GM23338 (cell line): ENCODE results near the gene PBX3. TPM values are rescaled to one million over a fixed set of nuclear protein-coding genes. Genes with fewer than 3 reads are reported as not detected.

Experiments
- ATAC-seq: fragments of 200-7000 bp; cut with Tn5 transposase; 3 replicates; pipeline ENCODE4 v1.9.1; 2020
- DNase-seq: peaks from one replicate; pipeline ENCODE4 v3.0.0-alpha.2; 2015; ENCODE audit warnings: low spot score
- H2AFZ ChIP-seq: fragments of 200-600 bp; sonication (generic); 2 replicates; pipeline ENCODE4 v1.8.0; 2016; ENCODE audit warnings: antibody characterized with exemption, mild to moderate bottlenecking, moderate library complexity
- H3F3A ChIP-seq: fragments of 200-600 bp; sonication (generic); replicated peaks from 2 replicates; pipeline ENCODE4 v1.8.0; 2017; ENCODE audit warnings: antibody characterized with exemption, mixed run types, low read depth
- H3K27ac ChIP-seq: fragments of 200-600 bp; sonication (generic); 2 replicates; pipeline ENCODE4 v1.6.1; 2016; ENCODE audit warnings: low read depth
- H3K27me3 ChIP-seq: fragments of 200-600 bp; sonication (generic); 2 replicates; pipeline ENCODE4 v1.8.0; 2016; ENCODE audit warnings: mild to moderate bottlenecking, mixed run types, moderate library complexity; ENCODE audit not compliant: insufficient read depth
- H3K36me3 ChIP-seq: fragments of 200-600 bp; sonication (generic); 2 replicates; pipeline ENCODE4 v1.8.0; 2016; ENCODE audit warnings: mild to moderate bottlenecking; ENCODE audit not compliant: insufficient read depth
- H3K4me1 ChIP-seq: fragments of 200-600 bp; sonication (generic); 2 replicates; pipeline ENCODE4 v1.8.0; 2016; ENCODE audit warnings: mild to moderate bottlenecking, moderate library complexity; ENCODE audit not compliant: insufficient read depth
- H3K4me2 ChIP-seq: fragments of 200-600 bp; sonication (generic); 2 replicates; pipeline ENCODE4 v1.7.1; 2017; ENCODE audit warnings: mixed run types
- H3K4me3 ChIP-seq: fragments of 200-600 bp; sonication (generic); 2 replicates; pipeline ENCODE4 v1.6.1; 2016; ENCODE audit warnings: mixed run types
- H3K79me2 ChIP-seq: fragments of 200-600 bp; sonication (generic); replicated peaks from 2 replicates; pipeline ENCODE4 v1.8.0; 2017; ENCODE audit warnings: mild to moderate bottlenecking; ENCODE audit not compliant: insufficient read depth
- H3K9me2 ChIP-seq: fragments of 200-600 bp; sonication (generic); 2 replicates; pipeline ENCODE4 v1.8.0; 2017; ENCODE audit not compliant: insufficient read depth
- H4K20me1 ChIP-seq: fragments of 200-600 bp; sonication (generic); replicated peaks from 2 replicates; pipeline ENCODE4 v1.8.0; 2017; ENCODE audit warnings: mild to moderate bottlenecking; ENCODE audit not compliant: insufficient read depth
- H3K27ac Mint-ChIP-seq: 2 replicates; pipeline ENCODE4 v1.8.0; 2020; ENCODE audit warnings: inconsistent platforms, mild to moderate bottlenecking, moderate library complexity, mixed read lengths
- H3K27me3 Mint-ChIP-seq: 3 replicates; pipeline ENCODE4 v1.8.0; 2022; ENCODE audit warnings: low read depth, mild to moderate bottlenecking, moderate library complexity, mixed read lengths, inconsistent platforms; ENCODE audit not compliant: insufficient read depth, poor library complexity
- H3K36me3 Mint-ChIP-seq: 3 replicates; pipeline ENCODE4 v1.8.0; 2021; ENCODE audit warnings: low read depth, mild to moderate bottlenecking, inconsistent platforms, moderate library complexity, mixed read lengths
- H3K4me1 Mint-ChIP-seq: 3 replicates; pipeline ENCODE4 v1.8.0; 2020; ENCODE audit warnings: mild to moderate bottlenecking, inconsistent platforms, mixed read lengths
- H3K4me3 Mint-ChIP-seq: 3 replicates; pipeline ENCODE4 v1.8.0; 2021; ENCODE audit warnings: moderate library complexity, mild to moderate bottlenecking, inconsistent platforms, mixed read lengths
- H3K9me3 Mint-ChIP-seq: 3 replicates; pipeline ENCODE4 v1.8.0; 2020; ENCODE audit warnings: moderate library complexity, mild to moderate bottlenecking, inconsistent platforms, mixed read lengths
- CREB1 ChIP-seq: fragments of 250-450 bp; sonication (Bioruptor Pico); IDR thresholded peaks from 2 replicates; pipeline ENCODE4 v1.5.0; 2020; ENCODE audit warnings: low read depth, mild to moderate bottlenecking, moderate library complexity
- CTCF ChIP-seq, 2 experiments: fragments of 200-600 bp in 1 of 2; sonication (generic) in 1 of 2; conservative IDR thresholded peaks; 2 replicates each; pipeline versions ENCODE4 v1.5.1 to v1.6.1; 2016 to 2017; ENCODE audit warnings: antibody characterized with exemption in 2 of 2, low read depth in 2 of 2, mild to moderate bottlenecking in 2 of 2, moderate library complexity in 1 of 2
- ETS1 ChIP-seq: IDR thresholded peaks from 2 replicates; pipeline ENCODE4 v1.6.1; 2016; ENCODE audit warnings: antibody characterized with exemption
- EZH2 ChIP-seq: fragments of 200-600 bp; sonication (generic); IDR thresholded peaks from one replicate; pipeline ENCODE4 v1.8.0; 2017; ENCODE audit warnings: antibody characterized with exemption, mild to moderate bottlenecking, low read depth; ENCODE audit not compliant: unreplicated experiment
- JUNB ChIP-seq: IDR thresholded peaks from one replicate; pipeline ENCODE4 v1.6.1; 2016; ENCODE audit warnings: antibody characterized with exemption; ENCODE audit not compliant: unreplicated experiment
- NANOG ChIP-seq: IDR thresholded peaks from 2 replicates; pipeline ENCODE4 v1.6.1; 2016; ENCODE audit warnings: antibody characterized with exemption, borderline replicate concordance
- POLR2AphosphoS5 ChIP-seq: IDR thresholded peaks from 2 replicates; pipeline ENCODE4 v1.6.1; 2016; ENCODE audit warnings: antibody characterized with exemption, low read depth
- REST ChIP-seq: IDR thresholded peaks from one replicate; pipeline ENCODE4 v1.6.1; 2018; ENCODE audit warnings: antibody characterized with exemption; ENCODE audit not compliant: unreplicated experiment
- ZNF331 ChIP-seq: fragments of 250-450 bp; sonication (Bioruptor Pico); IDR thresholded peaks from 2 replicates; pipeline ENCODE4 v1.5.0; 2020; ENCODE audit warnings: low read depth, mild to moderate bottlenecking, moderate library complexity
- polyA plus RNA-seq: library from polyadenylated mRNA; unstranded; fragments of >200 nt; fragmentation: Nextera tagmentation; extraction: Ambion mirVana; gene quantifications from 2 replicates; pipeline ENCODE4 v1.2.1, GENCODE V29; 2016
- total RNA-seq: library from RNA; depleted of rRNA; stranded (reverse); fragments of >200 nt; shearing (Covaris generic); gene quantifications from 2 replicates; pipeline ENCODE4 v1.2.3, GENCODE V29; 2014

The PBX3 gene
- total and polyA plus RNA-seq, 2 experiments from 2014 or later: 28.9 to 50.5 TPM

- H2AFZ ChIP-seq: peak overlapping the region; percentile 53; the same call in 1 of the 2 replicates
- no peaks in the 10 kb centered on the region for H3K36me3 ChIP-seq
- Mint-ChIP-seq H3K27me3 (peaks cover 13% of the 10 kb centered on the region), H3K9me3 (no peaks in the 10 kb centered on the region), H3K27ac (peak overlapping the region; percentile 96), H3K4me1 (peaks cover 36% of the 10 kb centered on the region), H3K36me3 (peaks cover 12% of the 10 kb centered on the region), H3K4me3 (peak overlapping the region; percentile 84)
- peak overlapping the region; percentile 93 for H3K27ac ChIP-seq
- H3K79me2 ChIP-seq: peaks cover 28% of the 10 kb centered on the region
- no peaks in the 10 kb centered on the region for H4K20me1 ChIP-seq
- ATAC-seq (peak; percentile 91), DNase-seq (peak; percentile 100)
- peak overlapping the region; percentile 72 for H3K4me2 ChIP-seq
- 0 out of 2 replicates have a peak, but pooled peaks cover 3% of the 10 kb centered on the region for H3F3A ChIP-seq
- H3K27me3 ChIP-seq: peaks cover 8% of the 10 kb centered on the region; the same call in 1 of the 2 replicates
- peak; percentile 48 for TF ChIP-seq REST
- TF ChIP-seq CTCF (conservative IDR thresholded peaks at IDR 0.05; ENCODE audit: low read depth in 2 of 2): no peak
- TF ChIP-seq CREB1 (CRISPR knock-in tag): peak; percentile 43
- TF ChIP-seq NANOG: no peak
- TF ChIP-seq ZNF331 (CRISPR knock-in tag): no peak
- peak; percentile 75 for TF ChIP-seq POLR2AphosphoS5
- H3K9me2 ChIP-seq: no peaks in the 10 kb centered on the region
- H3K4me1 ChIP-seq: peaks cover 39% of the 10 kb centered on the region
- H3K4me3 ChIP-seq: peak overlapping the region; percentile 54
Measured at GRCh38 chr9:125746017-125746773, 978 bp upstream of the PBX3 start.

GRCh38 chr9:125746774-125747052, 460 bp upstream of the PBX3 start:
- H3K4me3 Mint-ChIP-seq: no peak overlapping the region
- H3K36me3 Mint-ChIP-seq: peaks cover 12% of the 10 kb centered on the region
- Histone ChIP-seq H3F3A (0 out of 2 replicates have a peak, but pooled peaks cover 3% of the 10 kb centered on the region), H4K20me1 (no peaks in the 10 kb centered on the region), H3K4me3 (peak overlapping the region; percentile 54), H2AFZ (no peak overlapping the region), H3K36me3 (no peaks in the 10 kb centered on the region), H3K4me2 (peak overlapping the region; percentile 68; the same call in 1 of the 2 replicates), H3K9me2 (no peaks in the 10 kb centered on the region), H3K27me3 (peaks cover 8% of the 10 kb centered on the region; the same call in 1 of the 2 replicates), H3K27ac (no peak overlapping the region), H3K79me2 (peaks cover 33% of the 10 kb centered on the region), H3K4me1 (peaks cover 44% of the 10 kb centered on the region)
- DNase-seq (no peak), ATAC-seq (no peak)
- no peaks in the 10 kb centered on the region for H3K9me3 Mint-ChIP-seq
- H3K4me1 Mint-ChIP-seq: peaks cover 41% of the 10 kb centered on the region
- H3K27ac Mint-ChIP-seq: no peak overlapping the region
- peaks cover 13% of the 10 kb centered on the region for H3K27me3 Mint-ChIP-seq
- TF ChIP-seq CREB1 (CRISPR knock-in tag): no peak
- TF ChIP-seq EZH2: no peak
- no peak for TF ChIP-seq JUNB
- TF ChIP-seq ETS1: no peak
